GM23338 (cell line): ENCODE measurements around the gene NDNF.

Experiments used
- CTCF ChIP-seq, 2 experiments: fragments of 200-600 bp in 1 of 2; sonication (generic) in 1 of 2; conservative IDR thresholded peaks; 2 replicates each; pipeline versions ENCODE4 v1.5.1 to v1.6.1; 2016 to 2017; ENCODE audit warnings: antibody characterized with exemption in 2 of 2, low read depth in 2 of 2, mild to moderate bottlenecking in 2 of 2, moderate library complexity in 1 of 2
- ZNF331 ChIP-seq: fragments of 250-450 bp; sonication (Bioruptor Pico); IDR thresholded peaks from 2 replicates; pipeline ENCODE4 v1.5.0; 2020; ENCODE audit warnings: low read depth, mild to moderate bottlenecking, moderate library complexity

DNA sequence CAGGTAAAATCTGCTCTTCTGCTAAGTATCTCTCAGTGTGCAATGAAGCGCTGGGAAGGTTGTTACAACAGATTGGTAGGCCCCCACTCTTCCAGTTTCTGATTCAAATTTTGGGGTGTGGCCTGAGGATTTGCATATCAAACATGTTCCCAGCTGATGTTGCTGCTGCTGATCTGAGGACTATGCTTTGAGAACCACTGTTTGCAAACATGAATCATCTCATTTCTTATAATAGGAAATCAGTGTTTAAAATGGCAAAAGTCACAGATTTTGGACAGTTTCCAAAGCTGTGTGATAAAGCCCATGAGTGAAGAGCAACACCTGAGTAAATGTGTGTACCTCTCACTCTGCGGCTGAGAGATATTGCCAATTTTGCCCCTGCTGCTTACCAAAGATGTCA lies 36.2 kb upstream of the NDNF start:
- no peak for TF ChIP-seq CTCF (conservative IDR thresholded peaks at IDR 0.05; ENCODE audit: low read depth in 2 of 2)
- no peak for TF ChIP-seq ZNF331 (CRISPR knock-in tag)
